GM23248 (cell line): ENCODE results near the gene ATP2B1.

ENCODE experiments used
- EZH2 ChIP-seq: fragments of 200-600 bp; sonication (generic); IDR thresholded peaks from 2 replicates; pipeline ENCODE4 v1.6.1; 2018; ENCODE audit warnings: antibody characterized with exemption, mild to moderate bottlenecking; ENCODE audit not compliant: insufficient read depth, poor library complexity, severe bottlenecking
- EZH2phosphoT487 ChIP-seq: fragments of 200-600 bp; sonication (generic); IDR thresholded peaks from 2 replicates; pipeline ENCODE4 v1.6.1; 2018; ENCODE audit warnings: antibody characterized with exemption, moderate library complexity, mild to moderate bottlenecking, low read depth; ENCODE audit not compliant: insufficient read depth

DNA sequence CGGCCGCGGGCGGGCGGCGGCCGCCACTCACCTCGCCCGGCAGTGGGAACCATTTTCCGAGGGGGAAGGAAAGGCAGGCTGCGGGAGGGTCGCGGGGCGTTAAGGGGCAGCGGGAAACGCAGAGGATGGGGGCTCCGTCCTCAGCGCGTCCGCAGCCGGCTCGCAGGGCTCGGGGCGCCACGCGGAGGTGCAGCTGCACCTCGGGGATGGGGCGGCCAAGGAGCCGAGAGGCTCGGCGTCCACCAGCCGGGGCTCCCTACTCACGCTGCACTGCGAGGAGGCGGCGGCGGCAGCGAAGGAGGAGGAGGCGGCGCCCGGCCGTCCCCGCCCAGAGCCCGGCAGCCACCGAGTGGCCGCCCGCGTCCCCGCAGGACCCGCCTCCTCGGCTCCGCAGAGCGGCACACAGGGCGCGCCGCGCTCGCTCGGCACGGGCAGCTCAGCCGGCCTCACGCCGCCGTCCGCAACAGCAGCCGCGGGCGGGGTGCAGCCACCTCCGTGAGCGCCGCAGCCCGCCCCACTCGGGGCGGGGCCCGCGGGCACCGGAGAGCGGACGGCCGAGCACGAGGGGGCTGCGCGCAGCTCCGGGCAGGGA lies at the start of gene ATP2B1:
- TF ChIP-seq EZH2 (no peak), EZH2phosphoT487 (no peak)
